ENCODE data around the gene NACC2.
"Not testable (repeated sequence)": the region's sequence is repeated elsewhere in the genome, so short reads cannot be mapped to it uniquely, and the experiment has no call there.

Gene NACC2

DNA sequence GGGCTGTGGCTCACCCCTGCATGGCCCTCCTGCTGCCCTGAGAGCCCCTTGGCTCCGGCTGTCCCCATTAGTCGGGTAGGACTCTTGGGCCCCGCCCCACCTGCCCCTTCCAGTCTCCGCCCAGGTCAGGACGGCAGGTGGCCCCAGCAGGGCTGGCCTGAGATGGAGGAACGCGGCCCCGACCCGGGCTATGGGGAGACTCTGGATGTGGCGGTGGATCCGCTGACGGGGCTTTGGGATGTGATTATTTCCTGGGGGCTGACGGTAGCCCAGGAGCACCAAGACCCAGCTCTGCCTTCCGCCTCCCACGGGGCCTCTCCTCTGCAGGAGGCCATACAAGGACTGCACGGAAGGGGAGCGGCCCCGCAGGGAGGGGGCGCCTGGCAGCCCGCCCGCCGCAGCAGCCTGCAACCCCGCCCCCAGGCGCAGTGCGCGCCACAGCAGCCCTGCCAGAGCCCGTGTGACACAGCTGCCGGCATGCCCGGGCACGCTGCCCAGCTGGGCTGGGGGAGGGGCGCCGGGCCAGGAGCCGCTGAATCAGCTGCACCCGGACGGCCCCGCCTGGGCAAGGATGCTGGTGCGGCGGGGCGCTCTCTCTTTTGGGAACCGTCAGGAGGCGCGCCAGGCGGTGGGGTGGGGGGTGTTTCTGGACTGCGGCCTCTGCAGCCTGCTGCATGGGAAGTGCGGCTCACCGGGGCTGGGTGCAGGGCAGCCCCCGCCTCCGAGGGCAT, 14.4 kb upstream of the NACC2 start:
- peak; percentile 86 for DNase-seq

DNA sequence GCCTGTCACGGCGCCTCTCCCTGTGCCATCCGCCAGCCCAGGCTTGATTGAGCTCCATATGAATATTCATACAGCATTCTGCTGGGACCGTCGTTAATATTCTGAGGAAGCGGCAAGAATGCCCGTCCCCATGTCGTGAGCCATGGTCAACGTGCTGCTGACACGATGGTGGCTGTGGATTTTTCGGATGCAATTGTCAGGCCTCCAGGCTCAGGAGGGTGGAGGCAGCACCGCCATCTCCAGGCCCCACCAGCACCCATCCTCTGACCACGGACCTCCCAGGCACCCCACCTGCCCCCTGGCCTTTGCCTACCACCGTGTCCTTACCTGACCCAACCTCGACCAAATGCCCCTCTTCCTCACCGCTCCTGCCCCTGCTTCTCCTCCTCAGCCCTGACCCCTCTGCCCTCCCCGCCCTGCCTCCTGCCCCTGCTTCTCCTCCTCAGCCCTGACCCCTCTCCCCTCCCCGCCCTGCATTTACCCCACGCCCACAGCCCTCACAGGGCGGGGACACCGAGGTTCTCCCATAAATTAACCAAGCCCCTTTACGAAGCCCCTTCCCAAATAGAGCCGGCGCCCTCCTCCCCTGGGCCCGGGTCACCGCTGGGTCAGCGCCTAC, 13.7 kb upstream of the NACC2 start:
- DNase-seq, result no peak

DNA sequence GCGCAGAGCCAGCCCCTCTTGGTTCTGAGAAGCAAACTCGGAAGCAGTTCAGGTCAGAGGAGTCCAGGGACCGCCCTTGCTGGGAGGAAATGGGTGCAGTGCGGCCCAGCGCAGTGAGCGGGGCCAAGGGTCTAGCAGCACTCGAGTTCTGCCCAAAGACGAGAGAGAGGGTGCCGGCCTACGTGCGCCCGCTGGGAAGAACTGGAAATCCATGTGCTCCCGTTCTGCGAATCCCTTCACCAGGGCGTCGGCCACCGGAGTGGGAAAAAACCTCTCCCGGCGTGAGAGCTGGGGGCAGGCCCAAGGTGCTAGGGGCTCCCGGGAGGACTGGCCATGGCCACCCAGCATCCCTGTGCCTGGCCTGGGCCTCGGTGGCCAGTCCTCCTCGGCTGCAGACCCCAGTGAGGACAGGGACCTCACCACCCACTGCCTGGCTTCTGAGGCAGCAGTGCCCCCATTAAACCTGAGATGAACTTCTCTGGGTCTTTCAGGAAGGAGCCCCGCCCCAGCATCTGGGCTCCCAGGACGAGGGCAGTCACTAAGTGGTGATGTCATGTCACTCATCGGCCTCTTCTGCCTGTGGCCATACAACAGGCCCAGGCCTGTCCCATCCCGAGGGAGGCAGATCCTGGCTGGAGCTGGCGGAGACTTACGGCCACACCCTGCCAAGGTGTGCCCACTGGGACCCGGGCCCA, 13.0 kb upstream of the NACC2 start:
- no peak for DNase-seq

DNA sequence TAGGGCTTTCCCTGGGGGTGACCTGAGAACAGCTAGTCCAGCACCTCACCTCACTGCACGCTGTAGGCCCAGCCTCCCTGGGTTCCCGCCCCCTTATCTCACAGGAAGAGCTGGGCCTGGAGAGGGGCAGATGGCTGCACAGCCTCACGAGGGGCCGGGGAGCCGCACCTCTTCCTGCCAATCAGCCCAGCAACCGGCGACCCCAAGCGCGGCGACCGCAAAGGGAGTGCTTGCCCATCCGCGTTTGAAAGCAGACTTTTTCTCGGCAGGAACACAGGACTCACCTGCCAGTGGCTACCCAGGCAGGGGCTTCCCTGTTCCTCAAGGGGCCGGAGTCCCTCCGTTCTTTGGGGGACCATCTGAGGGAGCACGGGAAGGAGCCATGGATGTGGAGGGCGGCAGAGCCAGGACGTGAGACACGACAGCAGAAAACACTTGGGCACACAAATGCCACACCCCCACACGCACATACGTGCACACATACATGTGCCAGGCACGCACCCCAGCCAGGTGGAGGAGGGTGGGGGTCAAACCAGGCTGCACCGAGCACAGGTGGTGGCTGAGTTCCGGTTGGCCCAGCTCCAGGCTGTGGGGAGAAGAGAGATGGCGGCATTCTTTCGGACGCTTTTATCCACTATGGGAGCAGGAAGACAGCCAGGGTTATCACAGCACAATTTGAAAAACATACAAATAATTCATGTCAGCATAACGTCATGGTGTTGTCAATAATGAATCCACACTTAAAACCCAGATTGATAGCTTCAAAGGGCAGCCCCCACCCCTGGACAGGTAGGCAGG, 12.3 kb upstream of the NACC2 start:
- DNase-seq, result no peak

DNA sequence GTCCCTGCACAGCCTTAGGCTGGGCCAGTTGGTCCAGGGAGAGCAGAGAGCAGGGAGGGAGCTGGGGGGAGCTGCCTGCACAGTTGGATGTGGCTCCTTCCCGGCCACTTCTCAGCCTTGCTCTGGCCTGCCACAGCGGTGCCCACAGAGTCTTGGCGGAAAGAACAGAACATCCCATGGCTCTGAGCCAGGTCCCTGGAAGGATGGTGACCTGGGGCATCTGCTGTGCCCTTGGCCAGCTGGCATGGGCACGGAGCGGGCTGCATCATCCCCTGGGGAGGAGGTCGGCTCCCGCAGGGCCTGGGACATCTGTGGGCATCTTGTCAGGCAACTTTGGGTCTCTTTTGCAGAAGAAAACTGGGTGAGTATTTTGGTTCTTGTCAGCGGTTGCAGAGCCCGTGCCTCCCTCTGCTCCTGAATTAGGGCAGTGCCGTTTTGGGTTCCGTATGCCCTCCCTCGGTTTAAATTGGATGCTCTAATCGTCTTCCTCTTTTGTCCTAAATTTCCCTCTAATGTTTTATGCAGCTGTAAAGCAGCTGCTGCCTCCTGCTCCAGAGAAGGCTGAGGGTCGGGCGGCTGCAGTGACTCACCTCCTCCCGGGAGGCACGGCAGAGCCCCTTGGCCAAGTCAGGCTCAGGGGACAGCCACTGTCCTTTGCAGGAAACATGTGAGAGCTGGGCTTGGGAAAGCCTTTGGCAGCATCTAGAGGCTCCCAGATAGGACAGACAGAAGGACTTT, 10.5 kb upstream of the NACC2 start:
- no peak for DNase-seq

DNA sequence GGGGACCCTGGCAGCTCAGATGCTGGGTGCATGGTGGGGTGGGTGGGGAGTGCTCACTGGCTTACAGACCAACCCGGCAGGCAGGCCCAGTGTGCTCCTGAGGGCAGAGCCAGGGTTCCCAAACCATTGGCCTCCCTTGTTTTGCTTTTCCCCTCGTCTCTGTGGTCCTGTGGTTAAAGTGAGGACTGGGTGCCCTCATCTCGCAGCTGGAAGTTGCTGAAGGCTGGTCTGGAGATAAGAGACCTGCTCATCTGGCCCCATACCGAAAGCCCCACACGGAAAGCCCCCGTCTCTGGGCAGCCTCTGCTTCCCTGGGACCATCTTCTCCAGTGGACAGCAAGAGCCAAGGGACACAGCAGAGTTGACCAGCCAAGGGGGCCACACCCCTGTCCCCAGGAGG, 9.8 kb upstream of the NACC2 start:
- DNase-seq, result no peak

DNA sequence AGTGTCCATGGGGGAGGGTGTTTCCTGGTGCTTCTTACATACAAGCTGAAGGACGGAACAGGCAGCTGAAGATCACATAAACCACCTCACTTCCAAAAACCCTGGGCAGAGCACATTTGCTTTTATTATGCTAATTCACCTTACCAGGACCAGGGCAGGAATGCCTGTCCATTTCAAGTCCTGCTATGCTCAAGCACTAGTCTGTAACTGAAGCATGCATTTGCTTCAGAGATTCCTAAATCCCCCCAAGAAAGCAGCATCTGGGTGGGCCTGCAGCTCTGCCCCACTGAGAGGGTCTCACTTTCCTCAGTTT, 9.4 kb upstream of the NACC2 start:
- DNase-seq, result no peak

DNA sequence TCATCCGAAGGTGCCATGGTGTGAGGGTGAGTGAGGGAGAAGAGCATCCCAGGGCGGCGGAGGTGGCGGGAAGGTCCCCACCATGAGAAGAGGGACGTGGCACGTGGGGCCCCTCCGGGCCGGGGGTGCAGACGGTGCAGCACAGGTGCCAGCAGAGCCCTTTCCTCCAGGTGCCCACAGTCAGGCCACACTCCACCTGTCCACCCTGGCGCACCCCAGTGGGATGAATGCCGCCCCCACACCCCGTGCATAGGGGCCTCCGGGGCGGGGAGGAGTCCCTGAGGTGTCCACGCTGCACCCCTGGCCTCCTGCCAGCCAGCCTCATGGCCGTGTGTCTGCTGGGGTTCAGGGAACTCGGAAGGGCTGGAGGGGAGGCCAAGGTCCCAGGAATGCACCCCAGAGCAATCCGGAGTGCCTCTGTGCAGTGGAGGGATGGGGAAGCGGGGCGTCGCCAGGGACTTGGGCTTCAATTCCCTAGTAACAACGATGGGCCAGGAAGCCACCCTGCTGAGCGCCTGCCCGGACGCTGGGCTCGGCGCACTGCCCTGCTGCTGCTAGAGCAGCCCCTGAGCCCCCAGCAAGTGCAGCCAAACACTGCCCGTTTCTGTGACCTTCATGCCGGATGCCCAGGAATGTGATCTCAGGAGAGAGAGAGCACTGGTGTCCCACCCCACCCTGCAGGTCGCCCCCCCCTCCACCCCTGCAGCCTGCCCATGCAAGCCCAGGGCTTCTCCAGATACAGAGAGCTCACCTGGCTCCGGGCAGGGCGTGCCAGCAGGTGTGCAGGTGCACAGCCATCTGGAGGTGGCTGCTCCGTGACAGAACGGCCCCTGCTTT, 8.8 kb upstream of the NACC2 start:
- no peak for DNase-seq

DNA sequence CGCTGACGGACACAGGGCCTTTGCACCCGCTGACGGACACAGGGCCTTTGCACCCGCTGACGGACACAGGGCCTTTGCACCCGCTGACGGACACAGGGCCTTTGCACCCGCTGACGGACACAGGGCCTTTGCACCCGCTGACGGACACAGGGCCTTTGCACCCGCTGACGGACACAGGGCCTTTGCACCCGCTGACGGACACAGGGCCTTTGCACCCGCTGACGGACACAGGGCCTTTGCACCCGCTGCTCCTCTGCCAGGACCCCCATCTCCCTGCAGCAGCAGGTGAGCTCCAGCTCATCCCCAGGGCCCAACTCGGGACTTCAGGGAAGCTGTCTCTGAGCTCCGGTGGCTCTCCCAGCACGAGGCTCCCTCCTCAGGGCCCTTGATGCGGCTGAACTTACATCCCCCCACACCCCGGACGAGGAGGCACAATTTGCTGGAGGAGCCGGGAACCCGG, 6.6 kb upstream of the NACC2 start:
- DNase-seq, result not testable (repeated sequence)

DNA sequence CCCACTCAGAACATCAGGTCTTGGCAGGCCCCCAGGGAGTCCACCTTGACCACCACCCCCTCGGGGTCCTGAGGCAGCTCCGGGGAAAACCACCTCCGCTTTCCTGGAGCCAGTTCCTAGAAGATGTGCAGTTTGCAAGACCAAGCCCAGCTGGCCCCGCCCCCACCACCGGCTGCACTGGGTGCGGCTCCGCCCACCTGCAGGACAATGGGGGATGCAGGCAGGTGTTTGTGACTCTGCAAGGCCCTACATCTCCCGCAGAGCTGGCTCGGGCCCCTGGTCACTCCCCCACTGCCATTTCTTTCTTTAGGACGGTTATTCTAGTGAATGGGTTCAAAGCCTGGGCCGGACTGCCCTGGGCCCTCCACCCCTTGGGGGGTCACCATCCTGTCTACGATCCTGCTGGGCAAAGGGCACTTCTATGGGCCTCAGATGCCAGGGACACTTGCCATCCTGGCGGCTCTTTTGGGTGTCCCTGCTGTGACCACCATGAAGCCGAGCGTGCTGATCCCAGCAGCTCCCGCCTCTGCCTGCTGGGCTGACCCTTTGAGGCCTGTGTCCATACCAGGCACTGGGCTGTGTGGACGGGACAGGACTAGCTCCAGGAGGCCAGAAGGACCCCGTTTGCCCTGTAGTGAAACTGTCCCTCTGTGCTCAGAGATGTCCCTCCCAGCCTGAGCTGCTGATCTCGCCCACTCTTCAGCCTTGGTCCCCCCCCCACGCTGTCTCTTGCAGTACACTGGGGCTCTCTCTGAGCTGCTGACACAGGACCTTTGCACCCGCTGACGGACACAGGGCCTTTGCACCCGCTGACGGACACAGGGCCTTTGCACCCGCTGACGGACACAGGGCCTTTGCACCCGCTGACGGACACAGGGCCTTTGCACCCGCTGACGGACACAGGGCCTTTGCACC, 5.9 kb upstream of the NACC2 start:
- no peak for DNase-seq

DNA sequence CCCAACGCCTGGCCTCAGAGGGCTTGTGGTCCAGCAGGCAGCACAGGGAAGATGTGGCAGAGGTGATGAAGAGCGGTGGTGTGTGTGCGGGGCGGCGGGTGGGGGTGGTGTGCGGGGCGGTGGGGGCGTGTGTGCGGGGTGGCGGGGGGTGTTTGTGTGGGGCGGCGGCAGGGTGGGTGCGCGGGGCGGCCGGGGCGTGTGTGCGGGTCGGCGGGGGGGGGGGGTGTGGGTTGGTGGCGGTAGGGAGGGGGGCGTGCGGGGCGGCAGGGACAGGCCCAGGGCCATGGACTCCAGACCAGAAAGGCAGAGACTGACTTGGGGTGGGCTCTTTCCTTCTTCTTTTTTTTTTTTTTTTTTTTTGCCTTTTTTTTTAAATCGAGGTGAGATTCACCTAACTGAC, 4.5 kb upstream of the NACC2 start:
- DNase-seq, result no peak

DNA sequence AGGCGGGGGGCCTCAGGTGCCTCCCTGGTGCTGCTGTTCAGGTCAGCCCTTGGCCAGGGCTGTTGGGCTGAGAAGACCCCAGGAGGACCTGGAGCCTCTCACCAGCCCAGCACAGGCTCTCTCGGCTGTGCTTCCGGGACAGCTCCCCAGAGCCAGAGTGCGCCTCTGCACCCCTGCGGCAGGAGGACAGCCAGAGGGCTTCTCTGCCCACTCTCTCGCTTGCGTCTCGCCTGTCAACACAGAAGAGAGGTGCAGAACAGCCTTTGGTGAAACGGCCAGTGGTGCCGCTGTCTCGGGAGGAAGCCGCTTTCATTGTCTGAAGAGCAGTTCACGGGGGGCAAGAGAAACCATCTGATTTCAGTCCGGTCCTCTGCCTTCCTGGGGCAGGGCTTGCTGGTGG, 3.8 kb upstream of the NACC2 start:
- no peak for DNase-seq

DNA sequence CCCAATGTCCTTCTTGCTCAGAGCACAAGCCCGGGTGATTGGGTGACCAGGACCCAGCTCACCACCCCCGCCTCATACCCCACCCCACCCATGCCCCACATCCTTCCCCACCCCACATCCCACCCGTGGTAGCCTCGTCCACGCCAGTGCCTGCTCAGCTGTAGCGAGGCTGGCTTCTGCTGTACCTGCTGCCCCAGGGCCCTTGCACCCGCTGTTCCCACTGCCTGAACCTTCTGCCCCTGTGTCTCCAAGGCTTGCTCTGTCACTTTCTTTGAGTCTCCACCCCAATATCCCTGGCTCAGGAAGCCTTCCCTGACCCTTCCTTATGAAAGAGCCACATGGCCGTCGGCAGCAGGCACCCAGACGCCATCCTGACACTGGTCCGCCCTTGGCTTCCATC, 3.1 kb upstream of the NACC2 start:
- DNase-seq, result no peak

DNA sequence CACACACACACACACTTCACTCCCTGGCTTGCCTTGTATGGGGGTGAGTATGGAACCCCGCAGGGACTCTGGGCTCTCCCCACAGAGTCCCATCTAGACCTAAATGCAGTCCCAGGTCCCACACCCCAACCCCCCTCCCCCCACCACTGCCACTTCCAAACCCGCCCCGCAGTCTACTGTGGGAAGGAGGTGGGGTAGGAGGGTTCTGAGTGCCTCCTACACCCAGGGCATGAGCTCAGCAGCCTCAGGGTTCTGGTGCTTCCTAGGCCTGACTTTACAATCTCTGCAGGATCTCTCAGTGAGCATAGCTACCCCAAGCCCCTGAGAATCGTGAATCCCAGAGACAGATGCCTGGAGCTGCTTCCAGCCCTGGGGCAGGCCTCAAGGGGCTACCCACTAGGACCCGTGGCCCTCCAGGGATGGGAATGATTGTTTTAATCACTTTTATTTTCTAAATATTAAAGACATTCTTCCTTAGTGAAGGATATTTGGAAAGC, 1.5 kb upstream of the NACC2 start:
- DNase-seq, result no peak

DNA sequence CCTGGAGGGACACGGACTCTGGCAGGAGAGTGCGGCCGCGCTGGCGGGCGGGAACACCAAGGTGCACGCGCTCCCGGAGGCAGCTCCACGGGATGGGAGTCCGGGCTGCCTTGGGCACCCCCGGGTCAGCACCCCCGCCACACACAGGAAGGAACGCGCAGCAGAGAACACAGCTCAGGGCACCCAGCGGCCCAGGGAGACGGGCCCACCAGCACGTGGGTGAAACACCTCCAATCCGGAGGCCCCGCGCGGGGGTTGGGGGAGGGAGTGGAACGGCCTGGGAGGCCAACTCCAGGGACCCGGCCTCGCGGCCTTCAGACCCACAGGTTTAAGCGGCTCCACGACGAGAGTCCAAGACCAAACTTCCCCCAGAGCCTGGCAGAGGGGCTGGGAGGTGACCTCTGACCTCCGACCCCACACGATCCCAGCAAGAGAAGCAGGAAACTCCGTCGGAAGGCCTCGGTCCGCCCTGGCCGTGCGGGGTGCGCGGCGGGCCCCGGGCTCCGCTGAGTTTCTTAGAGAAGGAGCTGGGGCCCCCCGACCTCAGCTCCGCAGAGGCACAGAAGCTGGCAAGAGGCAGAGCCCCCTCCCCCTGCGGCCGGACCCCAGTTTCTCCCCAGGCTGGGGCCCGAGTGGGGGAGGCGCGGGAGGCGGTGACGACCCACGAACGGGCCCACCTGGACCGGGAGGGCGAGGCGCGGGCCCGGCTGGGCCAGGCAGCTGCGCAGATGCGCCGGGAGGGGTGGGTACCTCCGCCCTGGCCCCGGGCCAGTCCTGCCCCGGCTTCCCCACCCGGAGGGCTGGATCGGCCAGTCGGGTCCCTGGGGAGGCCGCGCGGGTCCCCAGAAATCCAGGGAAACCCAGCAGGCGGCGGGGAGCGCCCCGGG, 851 bp downstream of the NACC2 start:
- peak; percentile 37 for DNase-seq

DNA sequence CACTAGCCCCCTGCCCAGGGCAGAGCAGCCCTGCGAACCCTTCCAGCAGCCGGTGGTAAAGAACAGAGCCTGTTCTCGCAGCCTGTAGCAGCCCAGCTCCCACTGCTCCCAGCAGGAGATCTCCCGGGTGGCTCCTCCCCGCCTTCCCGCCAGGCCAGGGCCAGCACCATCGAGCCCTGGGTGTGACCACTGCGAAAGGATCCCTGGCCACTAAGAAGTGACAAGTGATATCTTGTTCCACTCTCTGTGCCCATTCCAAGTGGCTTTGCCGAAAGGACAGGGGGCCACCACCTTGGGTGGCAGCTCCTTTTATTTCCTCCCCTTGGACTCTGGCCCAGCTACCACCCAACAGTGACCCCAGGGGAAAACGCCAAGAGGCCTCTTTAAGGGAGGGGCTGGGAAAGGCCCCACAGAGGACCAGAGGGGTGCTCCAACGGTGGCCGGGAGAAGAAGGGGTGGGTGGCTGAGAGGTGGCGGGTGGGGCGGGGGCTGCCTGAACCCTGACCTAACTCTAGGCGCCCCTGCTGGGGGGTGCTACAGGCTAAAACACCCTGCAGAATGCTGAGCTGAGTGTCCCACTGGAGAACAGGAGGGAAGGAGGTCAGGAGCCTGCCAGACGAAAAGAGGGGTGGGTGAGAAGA, 1.6 kb downstream of the NACC2 start:
- no peak for DNase-seq

DNA sequence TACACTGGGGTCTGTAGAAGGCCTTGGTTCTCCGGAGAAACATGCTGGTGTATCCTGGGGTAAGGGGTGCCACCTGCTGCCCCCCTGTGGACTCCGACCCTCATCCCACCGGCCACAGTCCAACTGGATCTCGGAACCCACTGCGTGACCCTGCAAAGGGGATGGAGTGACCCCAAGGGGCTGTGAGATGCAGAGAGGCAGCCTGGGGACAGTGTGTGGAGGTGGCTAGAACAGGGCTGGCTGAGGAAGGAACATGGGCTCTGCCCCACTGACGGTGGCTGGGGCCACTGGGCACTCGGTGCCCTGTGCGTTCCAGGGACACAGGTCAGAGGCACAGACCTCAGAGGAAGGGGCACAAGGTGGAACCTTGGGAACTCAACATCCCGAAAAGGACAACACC, 2.3 kb downstream of the NACC2 start:
- no peak for DNase-seq

DNA sequence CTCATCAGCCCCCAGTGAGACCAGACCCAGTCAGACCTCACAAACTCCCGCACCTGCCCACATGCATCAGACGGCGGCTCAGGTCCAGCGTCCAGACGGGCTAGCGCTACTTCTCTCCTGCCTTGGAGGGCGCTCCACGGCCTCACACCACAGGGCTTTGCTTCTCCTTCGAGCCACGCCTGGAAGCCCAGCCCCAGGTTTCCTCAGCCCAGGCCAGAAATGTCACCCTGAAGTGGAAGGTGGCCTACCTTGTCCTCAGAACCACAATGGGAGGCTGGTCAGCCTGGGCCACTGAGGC, 2.8 kb downstream of the NACC2 start:
- DNase-seq, result no peak

All from kidney glomerular epithelial cell (primary cell).